Osteocyte (in vitro differentiated cells): ENCODE measurements around the gene MGLL. TPM values are rescaled to one million over a fixed set of nuclear protein-coding genes. Genes with fewer than 3 reads are reported as not detected.
A peak's percentile ranks its signal among the peaks of the same experiment; 100 is the strongest.

Experiments used
- DNase-seq: peaks from one replicate; pipeline ENCODE4 v3.0.0; 2021; ENCODE audit warnings: mixed read lengths; ENCODE audit not compliant: unreplicated experiment; ENCODE audit errors: extremely low spot score
- H3K27ac Mint-ChIP-seq: one replicate; pipeline ENCODE4 v1.8.0; 2021; ENCODE audit warnings: mild to moderate bottlenecking, mixed read lengths; ENCODE audit not compliant: unreplicated experiment
- H3K27me3 Mint-ChIP-seq: one replicate; pipeline ENCODE4 v1.8.0; 2021; ENCODE audit warnings: mixed read lengths; ENCODE audit not compliant: unreplicated experiment
- H3K36me3 Mint-ChIP-seq: one replicate; pipeline ENCODE4 v1.8.0; 2021; ENCODE audit warnings: mixed read lengths; ENCODE audit not compliant: unreplicated experiment
- H3K4me1 Mint-ChIP-seq: one replicate; pipeline ENCODE4 v1.8.0; 2021; ENCODE audit warnings: mixed read lengths; ENCODE audit not compliant: unreplicated experiment
- H3K4me3 Mint-ChIP-seq: one replicate; pipeline ENCODE4 v1.8.0; 2021; ENCODE audit warnings: mild to moderate bottlenecking, moderate library complexity, mixed read lengths; ENCODE audit not compliant: unreplicated experiment
- H3K9me3 Mint-ChIP-seq: one replicate; pipeline ENCODE4 v1.8.0; 2021; ENCODE audit warnings: mixed read lengths; ENCODE audit not compliant: unreplicated experiment
- total RNA-seq: library from RNA; stranded (reverse); gene quantifications from 2 replicates; pipeline ENCODE4 v1.2.1, GENCODE V29; 2021
- TF ChIP-seq, protein P1 (sequence below): fragments of 200-600 bp; sonication (generic); IDR thresholded peaks from 2 replicates; pipeline ENCODE4 v1.5.0; 2021; ENCODE audit warnings: antibody characterized with exemption, mild to moderate bottlenecking, moderate library complexity

MGLL gene
- total RNA-seq, 1 donor from 2014 or later, result 112 TPM

GRCh38 chr3:127772273-127772672 is 50.0 kb downstream of the MGLL start:
- no peak for DNase-seq
- Mint-ChIP-seq H3K9me3 (peaks cover 7% of the 10 kb centered on the region), H3K27ac (peak overlapping the region; percentile 95), H3K27me3 (no peaks in the 10 kb centered on the region), H3K4me1 (peaks cover 84% of the 10 kb centered on the region), H3K4me3 (no peak overlapping the region), H3K36me3 (peaks cover 13% of the 10 kb centered on the region)
- TF ChIP-seq, protein P1, sequence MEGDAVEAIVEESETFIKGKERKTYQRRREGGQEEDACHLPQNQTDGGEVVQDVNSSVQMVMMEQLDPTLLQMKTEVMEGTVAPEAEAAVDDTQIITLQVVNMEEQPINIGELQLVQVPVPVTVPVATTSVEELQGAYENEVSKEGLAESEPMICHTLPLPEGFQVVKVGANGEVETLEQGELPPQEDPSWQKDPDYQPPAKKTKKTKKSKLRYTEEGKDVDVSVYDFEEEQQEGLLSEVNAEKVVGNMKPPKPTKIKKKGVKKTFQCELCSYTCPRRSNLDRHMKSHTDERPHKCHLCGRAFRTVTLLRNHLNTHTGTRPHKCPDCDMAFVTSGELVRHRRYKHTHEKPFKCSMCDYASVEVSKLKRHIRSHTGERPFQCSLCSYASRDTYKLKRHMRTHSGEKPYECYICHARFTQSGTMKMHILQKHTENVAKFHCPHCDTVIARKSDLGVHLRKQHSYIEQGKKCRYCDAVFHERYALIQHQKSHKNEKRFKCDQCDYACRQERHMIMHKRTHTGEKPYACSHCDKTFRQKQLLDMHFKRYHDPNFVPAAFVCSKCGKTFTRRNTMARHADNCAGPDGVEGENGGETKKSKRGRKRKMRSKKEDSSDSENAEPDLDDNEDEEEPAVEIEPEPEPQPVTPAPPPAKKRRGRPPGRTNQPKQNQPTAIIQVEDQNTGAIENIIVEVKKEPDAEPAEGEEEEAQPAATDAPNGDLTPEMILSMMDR, result no peak

DNA sequence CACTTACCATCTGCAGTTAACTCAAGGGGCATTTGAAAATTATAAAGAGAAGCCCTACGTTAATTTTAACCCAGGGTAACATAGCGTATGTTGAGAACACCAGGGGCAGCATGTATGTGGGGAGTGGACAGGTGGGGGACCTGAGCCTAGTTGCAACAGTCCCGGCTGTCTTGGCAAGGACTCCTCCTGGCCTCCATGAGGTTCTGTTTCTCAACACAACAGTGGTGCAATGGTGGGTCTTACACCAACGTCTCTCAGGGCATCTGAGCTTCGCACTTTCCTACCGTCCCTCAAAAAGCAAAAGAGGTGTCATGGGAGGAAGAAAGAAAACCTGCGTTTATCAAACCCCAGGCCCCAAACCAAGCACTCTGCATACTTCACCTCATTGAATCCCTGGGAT is 50.6 kb downstream of the MGLL start:
- no peak overlapping the region for H3K27ac Mint-ChIP-seq
- H3K36me3 Mint-ChIP-seq, result peaks cover 13% of the 10 kb centered on the region
- no peak overlapping the region for H3K4me3 Mint-ChIP-seq
- peaks cover 83% of the 10 kb centered on the region for H3K4me1 Mint-ChIP-seq
- TF ChIP-seq, protein P1, result no peak
- H3K9me3 Mint-ChIP-seq, result peaks cover 7% of the 10 kb centered on the region
- no peak for DNase-seq
- H3K27me3 Mint-ChIP-seq, result no peaks in the 10 kb centered on the region

GRCh38 chr3:127770671-127771355 is 51.5 kb downstream of the MGLL start:
- Mint-ChIP-seq H3K36me3 (peaks cover 11% of the 10 kb centered on the region), H3K9me3 (peaks cover 7% of the 10 kb centered on the region), H3K4me1 (peaks cover 83% of the 10 kb centered on the region), H3K27me3 (no peaks in the 10 kb centered on the region), H3K27ac (peak overlapping the region; percentile 34), H3K4me3 (no peak overlapping the region)
- no peak for DNase-seq
- TF ChIP-seq, protein P1, result no peak

DNA sequence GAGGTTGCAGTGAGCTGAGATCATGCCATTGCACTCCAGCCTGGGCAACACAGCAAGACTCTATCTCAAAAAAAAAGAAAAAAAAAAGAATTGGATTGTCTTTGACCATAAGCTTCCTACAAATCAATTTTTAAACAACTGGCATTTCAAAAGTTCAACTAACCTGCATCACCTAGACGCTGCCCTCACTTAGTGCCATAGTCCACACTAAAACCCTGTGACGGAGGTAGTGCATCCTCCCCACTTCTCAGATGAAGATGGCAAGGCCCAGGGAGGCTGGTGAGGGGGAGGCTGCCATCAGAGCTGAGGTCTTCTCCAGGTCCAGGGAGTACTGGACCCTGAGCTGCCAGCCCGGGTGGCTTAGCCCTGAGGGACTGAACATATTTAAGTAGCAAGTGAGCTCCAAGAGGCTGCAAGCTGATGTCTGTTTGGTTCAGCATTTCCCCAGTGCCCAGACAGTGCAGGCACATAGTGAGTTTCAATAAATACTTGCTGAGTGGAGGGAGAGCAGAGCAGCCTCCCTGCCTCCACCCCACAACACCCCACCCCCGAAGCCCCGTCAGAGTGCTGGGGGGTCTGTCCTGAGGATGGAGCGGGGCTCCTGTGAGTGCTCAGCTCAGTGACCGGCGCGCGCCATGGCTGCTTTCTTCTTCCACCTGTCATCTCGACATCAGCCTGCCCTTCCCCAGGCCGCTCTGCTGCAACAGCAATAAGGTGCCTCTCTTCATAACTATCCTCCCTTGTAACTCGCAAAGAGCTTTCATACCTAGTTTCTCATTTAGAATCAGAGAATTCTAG is 52.8 kb downstream of the MGLL start:
- Mint-ChIP-seq H3K36me3 (peaks cover 11% of the 10 kb centered on the region), H3K9me3 (peaks cover 7% of the 10 kb centered on the region), H3K27ac (peak overlapping the region; percentile 94), H3K4me1 (peaks cover 83% of the 10 kb centered on the region), H3K27me3 (no peaks in the 10 kb centered on the region), H3K4me3 (no peak overlapping the region)
- no peak for DNase-seq
- TF ChIP-seq, protein P1, result no peak

- Mint-ChIP-seq H3K36me3 (peaks cover 14% of the 10 kb centered on the region), H3K4me3 (peak overlapping the region; percentile 29), H3K9me3 (peaks cover 7% of the 10 kb centered on the region), H3K27ac (peak overlapping the region; percentile 94), H3K27me3 (no peaks in the 10 kb centered on the region), H3K4me1 (peaks cover 83% of the 10 kb centered on the region)
- no peak for DNase-seq
- TF ChIP-seq, protein P1, result no peak
Measured at GRCh38 chr3:127768346-127769008, 53.8 kb downstream of the MGLL start.
